HG02884 (cell line): ENCODE data around the gene CDHR2.
A peak's percentile ranks its signal among the peaks of the same experiment; 100 is the strongest.
"Not testable (repeated sequence)": the region's sequence is repeated elsewhere in the genome, so short reads cannot be mapped to it uniquely, and the experiment has no call there.

Source experiments
- ATAC-seq: cut with Tn5 transposase; IDR thresholded peaks from one replicate; pipeline ENCODE4 v1.9.1; 2021; ENCODE audit warnings: mild to moderate bottlenecking, moderate library complexity; ENCODE audit not compliant: unreplicated experiment

The CDHR2 gene

GRCh38 chr5:176541338-176542134 lies 7.6 kb upstream of the CDHR2 start:
- ATAC-seq, result no peak

GRCh38 chr5:176542135-176542595 lies 7.0 kb upstream of the CDHR2 start:
- ATAC-seq, result no peak

DNA sequence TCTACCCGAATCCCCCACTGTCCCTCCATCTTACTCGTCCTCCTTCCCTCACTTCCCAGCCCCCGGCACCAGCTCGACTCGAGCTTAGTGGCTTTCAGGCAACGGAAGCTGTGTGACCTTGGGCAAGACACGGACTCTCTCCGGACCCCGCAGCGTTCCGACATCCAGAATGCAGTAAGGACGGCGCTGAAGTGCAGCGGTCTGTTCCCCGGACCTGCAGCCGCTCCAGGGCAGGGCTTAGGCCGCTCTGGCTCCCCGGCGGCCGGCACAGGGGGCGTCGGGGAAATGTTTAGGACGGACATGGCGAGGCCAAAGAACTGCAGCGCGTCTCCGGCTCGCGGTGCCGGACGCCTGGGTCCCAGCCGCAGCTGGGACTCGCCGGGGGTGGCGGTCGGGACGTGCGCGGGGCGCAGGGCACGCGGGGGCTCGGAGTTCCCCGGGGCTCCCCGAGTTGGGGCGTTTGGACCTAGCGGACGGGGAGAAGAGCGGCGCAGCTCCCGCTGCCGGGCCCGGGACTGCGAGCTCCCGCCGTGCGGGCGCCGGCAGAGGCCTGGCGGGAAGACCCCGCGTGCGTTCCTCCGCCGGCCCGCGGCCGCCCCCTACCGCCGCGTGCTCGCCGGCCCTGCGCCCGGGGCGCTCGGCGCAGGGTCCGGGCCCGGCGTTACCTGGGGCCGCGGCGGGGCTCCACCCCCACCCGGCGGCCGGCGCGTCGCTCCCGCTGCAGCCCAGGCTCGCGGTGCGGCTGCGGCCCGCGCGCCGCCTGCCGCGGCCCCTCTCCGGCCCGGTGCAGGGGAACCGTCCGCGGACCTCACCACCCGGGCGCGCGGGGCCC lies 6.3 kb upstream of the CDHR2 start:
- peak; percentile 45 for ATAC-seq

DNA sequence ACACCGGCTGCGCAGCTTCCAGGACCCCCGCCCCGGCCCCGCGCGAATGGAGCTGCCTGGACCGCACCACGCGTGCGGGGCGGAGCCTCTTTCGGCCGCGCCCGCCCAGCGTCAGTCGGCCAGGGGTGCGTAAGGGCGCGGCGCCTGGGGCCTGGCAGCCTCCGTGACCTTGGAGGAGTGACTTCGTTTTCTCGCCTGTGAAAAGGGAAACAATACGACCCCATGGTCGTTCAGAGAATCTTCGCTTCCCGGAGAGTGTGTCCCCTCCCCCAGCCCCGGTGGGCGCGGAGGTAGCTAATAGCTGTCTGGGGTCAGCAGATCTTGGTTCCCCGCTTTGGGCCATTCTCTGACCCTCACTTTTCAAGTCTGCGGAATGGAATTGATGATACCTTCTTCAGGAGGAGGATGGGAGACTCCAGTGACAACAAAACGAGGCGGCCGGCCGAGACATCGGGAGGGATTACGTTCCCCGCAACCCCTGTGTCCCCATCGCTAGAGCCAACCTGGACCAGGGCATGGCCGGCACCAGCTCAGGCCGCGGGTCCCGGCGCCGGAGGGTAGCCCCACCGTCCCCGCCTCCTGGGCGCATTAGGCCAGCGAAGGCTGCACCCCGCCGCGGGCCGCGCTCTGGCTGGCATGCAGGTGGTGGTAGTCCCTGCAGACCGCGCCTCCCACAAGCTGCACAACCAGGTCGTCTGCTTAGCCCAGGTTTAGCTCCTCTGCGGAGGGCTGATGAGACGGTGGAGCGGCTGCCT lies 5.5 kb upstream of the CDHR2 start:
- peak; percentile 72 for ATAC-seq

DNA sequence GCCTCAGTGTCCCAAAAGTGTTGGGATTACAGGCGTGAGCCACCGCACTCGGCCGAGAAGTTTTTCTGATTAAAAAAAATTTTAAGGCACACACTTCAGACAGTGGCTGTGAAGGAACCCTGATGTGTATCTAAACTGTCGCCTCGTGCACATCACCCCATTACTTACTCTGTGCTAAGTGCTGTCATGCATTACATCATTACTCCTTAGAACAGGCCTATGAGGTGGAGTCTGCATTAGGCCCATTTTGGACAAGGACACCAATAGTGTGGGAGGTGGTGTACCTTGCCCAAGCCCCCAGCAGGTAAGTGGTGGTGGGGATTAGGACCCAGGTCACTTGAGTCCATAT lies 3.8 kb upstream of the CDHR2 start:
- ATAC-seq, result no peak

DNA sequence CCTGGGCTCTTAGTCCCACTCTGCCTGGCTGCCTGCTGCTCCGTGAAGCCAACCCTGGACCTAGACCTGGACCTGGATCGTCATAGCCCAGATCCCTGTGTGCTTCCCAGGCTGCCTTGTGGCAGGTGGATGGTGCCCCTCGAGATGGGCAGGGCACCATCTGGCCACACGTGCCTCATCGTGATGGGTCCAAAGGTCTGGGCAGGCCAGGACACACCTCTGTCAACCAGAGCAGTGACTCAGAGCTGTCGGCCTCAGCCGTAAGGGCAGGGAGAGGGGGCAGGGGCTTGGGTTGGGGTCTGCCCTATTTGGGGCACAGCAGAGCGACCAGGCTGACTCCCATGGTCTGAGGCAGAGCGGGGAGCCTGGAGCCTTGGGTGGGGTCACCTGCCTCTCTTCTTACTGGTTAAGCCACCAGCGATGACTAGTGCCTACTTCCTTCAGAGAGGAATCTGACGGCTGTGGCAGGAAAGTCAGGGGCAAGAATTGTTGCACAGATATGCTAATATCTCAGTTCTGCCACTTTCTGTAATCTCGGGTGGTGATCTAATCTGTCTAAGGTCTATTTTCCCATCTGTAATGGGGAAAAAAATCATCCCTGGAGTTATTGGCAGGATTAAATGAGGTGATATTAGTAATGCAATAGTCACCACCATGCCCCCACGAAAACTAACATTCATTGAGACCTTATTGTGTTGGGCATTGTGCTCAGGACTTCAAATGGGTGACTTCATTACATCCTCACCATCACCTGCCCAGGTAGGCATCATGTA lies 3.2 kb upstream of the CDHR2 start:
- ATAC-seq, result no peak

DNA sequence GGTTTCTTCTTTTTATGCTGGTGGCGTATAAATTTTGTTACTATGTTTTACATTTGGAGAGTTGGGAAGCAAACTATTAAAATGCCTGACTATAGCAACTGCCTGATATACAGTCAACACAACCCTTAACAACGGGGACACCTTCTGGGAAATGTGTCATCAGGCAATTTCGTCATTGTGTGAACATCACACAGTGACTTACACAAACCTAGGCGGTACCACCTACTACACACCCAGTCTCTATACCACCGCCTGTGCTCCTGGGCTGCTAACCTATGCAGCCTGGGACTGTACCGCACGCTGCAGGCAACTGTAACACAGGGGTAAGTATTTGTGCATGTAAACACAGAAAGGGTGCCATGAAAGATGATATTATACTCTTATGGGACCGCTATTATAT lies 1.3 kb upstream of the CDHR2 start:
- no peak for ATAC-seq

DNA sequence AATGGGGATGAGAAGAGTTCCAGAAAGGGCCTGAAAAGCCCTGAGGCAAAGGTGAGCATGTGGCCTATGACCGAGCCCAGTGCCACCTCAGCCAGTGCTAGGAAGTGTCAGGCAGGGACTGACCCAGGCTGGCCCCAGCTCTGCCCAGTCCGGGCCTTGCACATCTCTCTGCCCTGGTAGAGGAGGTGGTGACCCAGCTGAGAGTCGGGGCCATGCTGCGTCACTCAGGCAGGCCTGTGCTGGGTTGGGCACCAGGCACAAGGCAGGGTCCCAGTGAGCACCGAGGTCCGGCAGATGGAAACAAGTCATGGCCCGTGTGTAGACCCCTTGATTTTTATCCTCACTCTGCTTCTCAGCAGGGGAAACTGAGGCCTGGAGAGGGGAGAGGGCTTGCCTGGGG lies 729 bp downstream of the CDHR2 start:
- no peak for ATAC-seq

DNA sequence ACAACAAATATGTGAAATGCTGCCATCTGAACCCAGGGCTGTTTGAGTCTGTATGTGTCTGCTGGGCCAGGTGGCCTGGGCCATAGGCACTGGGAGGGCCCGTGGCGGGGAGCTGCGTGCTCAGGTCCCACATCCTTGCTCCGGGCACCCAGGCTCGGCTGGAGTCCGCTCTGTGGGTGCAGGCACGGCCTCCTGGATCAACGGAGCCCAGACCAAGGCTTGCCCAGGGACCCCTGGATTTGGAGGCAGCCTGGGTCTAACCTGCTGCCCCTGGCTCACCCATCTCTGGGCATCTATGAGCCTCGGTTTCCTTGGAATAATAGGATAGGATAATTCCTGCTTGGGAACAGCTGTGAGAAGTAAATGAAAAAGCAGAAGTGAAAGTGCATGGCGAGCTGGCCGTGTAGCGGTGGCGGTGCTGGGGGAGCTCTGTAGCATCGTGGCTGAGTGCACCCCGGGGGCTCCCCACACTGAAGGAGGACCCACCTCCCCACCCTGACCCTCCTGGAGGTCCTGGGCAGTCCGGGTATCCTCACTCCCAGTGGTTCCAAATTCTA lies 1.2 kb downstream of the CDHR2 start:
- no peak for ATAC-seq

GRCh38 chr5:176550937-176551336 lies 1.8 kb downstream of the CDHR2 start:
- not testable (repeated sequence) for ATAC-seq

DNA sequence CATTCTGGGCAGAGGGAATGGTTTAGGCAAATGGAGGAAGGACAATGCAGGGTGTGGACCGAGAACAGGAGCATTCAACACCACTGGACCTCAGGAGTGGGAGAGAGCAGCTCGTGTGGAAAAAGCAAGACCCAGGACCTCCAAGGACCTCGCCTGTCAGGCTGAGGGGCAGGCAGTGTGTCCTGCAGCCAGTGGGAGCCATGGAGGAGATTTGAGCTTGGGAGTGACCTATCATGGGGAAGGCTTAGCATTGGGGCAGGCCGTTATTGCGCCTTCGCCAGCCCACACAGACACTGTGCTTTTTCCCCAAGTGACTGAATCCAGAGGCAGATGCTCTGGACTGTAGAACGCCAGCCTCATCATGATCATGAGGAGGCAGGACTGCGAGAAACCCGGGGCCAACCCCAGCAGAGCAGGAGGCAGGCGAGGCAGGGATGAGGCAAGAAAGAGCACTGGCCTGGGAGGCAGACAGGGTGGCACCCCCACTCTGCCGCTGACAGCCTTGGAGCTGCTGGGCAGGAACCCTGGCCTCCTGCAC lies 3.3 kb downstream of the CDHR2 start:
- no peak for ATAC-seq

- ATAC-seq, result no peak
These were observed 4.3 kb downstream of the CDHR2 start for GRCh38 chr5:176553260-176554085.

DNA sequence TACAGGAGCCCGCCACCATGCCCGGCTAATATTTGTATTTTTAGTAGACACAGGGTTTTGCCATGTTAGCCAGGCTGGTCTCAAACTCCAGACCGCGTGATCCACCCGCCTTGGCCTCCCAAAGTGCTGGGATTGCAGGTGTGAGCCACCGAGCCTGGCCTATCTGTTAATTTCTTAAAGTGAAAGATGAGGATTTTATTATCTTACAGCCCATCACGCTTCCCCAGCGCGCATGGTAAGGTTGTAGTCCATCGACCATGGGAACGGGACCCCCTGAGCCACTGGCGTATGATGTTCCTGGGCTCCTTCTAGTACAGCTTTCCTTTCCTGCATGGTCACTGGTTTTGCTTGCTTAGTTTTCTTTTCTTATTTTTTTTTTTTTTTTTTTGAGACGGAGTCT lies 8.7 kb downstream of the CDHR2 start:
- ATAC-seq, result no peak

DNA sequence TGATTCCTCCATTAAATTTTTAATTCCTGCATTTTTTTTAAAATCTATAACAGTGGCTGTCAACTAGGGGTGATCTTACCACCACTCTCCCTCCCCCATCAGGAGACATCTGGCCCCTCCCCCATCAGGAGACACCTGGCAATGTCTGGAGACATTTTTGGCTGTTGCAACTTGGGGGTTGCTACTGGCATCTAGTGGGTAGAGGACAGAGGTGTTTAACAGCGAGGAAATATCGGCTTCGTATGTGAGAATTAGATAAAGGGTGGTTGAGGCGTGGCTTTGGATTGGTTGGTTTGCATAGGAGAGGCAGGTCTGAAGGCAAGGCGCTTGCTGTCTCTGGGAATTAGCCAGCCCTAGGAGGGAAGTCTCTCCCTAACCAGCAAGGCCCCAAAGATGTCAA lies 10.5 kb downstream of the CDHR2 start:
- no peak for ATAC-seq

GRCh38 chr5:176560364-176560763 lies 11.2 kb downstream of the CDHR2 start:
- no peak for ATAC-seq

DNA sequence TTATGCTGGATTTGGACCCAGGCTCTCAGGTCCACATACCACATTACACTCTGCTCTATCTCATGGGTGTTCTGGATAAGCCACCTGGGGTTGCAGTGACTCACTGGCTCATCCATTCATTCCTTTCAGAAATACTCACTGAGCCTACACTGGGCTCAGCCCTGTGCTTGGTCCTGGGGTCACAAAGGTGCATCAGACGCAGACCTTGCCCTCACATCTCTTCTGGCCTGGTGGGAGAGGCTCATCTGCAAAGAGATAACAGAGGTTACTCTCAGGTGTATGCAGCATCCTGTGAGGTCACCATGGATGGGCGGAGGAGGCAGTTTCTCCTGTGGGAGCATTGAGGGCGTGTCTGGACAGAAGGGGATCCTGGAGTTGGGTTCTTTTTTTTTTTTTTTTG lies 12.1 kb downstream of the CDHR2 start:
- no peak for ATAC-seq

- ATAC-seq, result no peak
These were observed 13.0 kb downstream of the CDHR2 start for GRCh38 chr5:176562189-176562588.

DNA sequence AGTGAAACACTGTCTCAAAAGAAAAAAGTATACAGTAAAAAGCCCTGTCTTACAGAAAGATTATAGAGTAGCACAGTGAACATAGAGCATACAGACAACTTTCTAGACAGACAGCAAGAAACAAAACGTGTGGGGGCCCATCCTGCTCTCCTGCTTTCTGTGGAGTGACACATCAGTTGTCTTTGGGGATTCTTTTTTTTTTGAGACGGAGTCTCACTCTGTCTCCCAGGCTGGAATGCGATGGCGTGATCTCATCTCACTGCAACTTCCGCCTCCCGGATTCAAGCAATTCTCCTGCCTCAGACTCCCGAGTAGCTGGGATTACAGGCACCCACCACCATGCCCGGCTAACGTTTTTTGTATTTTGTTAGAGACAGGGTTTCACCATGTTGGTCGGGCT lies 14.9 kb downstream of the CDHR2 start:
- ATAC-seq, result no peak

DNA sequence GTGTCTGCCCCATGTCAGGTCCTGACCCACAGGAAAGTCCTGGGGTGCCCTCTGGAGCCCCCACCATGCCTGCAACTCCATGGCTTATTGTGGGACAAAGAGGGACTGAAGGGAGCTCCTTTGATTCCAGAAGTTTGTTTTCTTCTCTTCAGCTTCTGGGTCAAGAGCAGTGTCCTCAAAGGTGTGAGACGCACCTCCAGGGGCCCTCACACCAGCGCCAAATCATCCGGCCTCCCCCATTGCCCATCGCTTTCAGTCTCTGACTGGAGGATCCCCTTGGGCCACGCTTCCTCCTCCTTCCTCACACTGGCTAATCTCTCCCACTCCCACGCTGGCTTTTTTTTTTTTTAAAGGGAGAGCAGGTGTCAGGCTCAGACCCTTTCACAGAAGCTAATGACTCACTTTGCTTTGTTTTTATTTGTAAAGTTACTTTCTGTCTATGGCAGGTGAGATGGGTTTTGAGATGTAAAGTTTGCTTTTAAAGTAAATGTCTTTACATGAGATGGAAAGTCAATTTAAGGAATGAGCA lies 16.7 kb downstream of the CDHR2 start:
- ATAC-seq, result no peak
